Measurements from ENCODE around the gene C1QL4.

C1QL4 gene

DNA sequence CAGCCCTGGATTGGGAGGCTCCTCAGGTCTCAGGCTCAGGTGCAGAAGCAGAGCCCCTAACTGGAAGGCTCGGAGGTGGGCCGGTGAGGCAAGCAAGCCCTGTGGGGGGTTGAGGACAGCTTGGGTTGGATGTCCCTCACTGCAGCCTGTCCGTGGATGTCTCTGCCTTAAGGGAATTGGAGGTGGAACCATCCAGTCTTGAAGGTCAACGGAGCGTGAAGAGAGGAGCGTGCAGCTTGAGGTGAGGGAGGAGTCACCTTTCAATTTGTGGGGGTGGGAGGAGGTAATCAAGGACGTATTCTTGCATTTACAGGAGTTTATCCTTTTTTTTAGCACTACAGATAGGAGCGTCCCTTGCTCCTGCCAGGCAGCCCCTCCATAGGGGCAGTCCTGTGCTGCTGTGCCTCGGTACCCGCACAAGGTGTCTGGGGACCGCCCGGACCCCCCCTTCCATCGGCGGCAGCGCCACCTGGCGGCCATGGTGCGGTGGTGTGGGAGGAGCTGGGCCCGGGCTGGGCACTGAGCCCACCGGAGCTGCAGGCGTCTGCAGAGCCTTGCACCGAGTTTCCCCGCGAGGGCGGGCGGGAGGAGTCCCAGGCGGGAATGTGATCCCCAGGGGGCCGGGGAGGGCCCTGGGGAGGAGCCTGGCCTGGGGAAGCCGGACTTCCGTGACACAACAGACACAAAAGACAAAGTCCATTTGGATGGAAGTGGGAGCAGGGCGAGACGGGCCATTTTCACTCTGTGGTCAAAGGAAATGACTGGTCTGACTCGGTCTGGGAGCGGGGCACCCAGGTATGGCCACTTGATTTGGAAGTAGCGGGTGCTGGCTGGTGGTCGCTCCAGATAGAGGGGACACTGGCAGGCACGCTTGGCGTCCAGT, 10.6 kb upstream of the C1QL4 start:
- DNase-seq (ENCODE audit: low read depth): peak; percentile 65

DNA sequence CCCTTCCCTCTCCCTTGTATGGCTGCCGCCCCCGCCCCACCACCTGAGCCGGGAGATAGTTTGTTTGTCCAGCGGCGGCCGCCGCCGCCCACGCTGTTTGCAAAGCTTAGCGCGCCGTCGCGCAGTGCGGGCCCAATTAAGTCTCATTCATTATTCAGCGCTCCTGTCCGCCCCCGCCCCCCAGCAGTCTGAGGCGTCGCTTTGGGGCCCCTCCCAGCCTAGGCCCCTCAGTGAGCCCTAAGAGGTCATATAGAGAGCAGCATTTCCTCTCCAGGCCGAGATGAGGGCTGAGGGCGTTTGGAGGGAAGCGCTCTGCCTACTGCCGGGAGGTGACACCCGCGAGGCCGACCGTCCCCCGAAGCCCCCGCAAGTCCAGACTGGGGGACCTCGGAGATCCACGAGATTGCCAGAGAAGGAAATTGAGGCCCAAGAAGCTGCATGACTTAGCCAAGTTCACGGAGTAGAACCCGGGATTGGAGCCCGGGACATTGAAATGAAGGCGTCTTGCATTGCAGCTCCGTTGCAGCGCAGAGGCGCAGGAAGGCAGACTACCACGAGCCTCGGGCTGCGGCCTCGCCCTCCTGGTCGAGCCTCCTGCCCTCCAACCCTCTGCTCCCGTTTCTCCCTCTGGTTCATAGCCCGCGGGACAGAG, 9.8 kb upstream of the C1QL4 start, which contains the start of gene DNAJC22:
Gene DNAJC22 (plus strand): TSS at position 230 of the 652 bp plus-strand sequence. CDS start 1,985 bp downstream, outside the sequence.
- no peak for DNase-seq (ENCODE audit: low read depth)

DNA sequence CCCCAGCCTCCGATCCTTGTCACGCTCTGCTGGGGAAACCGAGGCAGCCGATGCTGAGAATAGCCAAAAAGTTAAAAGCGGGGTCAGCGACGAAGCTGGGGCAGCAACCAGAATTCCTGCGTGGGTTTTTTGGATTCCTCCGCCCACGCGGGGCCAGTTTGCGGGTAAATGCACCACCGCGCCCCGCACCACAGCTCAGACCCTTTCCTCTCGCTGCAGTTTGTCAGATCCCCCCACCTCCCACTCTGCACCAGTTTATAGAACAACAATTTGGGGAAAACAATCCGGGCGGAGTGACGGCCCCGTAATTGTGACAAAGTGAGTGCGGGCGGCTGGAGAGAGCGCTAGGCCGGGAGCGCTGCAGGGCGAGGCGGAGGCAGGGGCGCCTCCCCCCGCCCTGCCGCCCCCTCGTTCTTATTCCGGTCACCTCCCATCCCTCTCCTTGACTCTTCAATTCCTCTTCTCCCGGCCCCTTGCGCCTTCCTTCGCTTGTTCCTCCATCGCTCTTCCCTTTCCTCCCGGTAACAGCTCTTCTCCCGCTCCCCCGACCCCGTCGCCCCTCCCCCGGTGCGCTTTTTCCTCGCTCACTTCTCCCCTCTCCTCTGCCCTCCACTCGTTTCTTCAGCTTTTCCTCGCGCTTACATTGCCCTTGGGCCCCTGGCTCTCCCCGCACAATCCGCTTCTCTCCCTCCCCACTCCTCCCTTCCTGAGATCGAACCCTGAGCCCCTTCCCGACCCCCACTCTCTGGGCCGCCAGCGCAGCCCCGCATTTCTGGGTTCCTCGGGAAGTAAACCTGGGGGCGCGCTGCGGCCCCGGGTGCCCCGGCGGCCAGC, 9.1 kb upstream of the C1QL4 start:
- DNase-seq (ENCODE audit: low read depth): no peak

DNA sequence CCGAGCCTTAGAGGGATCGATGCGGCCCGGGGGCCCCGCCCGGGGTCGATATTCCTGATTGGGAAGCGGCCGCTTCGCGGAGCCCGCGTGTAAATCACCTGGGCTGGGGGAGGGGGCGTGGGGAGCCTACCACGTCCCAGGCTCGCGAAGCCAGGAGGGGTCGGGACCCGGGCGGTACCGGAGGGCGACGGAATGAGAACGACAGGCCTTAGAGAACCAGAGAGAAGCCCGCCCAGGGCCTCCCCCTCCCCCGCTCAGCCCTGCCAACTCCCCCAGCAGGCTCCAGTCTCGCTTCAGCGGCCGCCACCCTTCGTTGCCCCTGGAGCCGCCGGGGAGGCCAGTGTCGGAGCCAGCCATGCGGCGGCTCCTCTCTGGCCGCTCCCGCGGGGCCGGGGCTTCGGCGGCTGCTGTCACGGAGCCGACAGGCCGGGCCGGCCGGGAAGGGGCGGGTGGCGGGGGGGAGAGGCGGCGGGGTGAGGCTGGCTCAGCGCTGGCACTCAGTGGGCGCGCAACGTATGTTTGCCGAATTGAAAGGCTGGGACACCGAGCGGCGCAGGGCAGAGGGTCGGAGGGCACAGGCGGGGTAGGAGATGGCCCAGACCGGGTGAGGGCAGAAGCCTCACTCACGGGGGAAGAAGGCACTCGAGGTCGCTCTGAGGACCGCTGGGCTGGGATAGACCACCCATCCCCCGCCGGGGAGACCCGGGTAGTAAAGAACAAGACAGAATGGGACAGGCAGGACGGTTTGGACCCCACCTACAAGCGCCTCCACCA, 8.2 kb upstream of the C1QL4 start:
- no peak for DNase-seq (ENCODE audit: low read depth)

DNA sequence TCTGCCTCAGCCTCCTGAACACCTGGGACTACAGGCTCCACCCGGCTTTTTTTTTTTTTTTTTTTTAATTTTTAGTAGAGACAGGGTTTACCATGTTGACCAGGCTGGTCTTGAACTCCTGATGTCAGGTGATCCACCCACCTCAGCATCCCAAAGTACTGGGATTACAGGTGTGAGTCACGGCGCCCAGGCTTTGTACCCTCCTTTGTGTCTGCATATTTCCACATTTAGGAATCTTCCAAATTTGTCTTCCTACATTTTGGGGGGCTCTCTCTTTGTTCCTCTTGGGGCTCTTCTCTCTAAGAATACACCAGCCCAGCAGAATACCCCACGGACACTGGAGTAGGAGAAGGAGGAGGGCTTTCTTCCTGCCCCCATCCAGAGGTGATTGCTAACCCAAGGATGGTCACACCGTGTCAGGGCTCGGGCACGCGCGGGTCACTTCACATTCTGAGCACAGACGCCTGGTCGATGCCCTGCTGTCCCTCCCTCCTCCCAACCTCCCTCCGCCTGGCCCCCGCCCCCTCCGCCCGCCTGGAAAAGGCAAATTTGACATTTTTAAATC, 7.6 kb upstream of the C1QL4 start:
- no peak for DNase-seq (ENCODE audit: low read depth)

DNA sequence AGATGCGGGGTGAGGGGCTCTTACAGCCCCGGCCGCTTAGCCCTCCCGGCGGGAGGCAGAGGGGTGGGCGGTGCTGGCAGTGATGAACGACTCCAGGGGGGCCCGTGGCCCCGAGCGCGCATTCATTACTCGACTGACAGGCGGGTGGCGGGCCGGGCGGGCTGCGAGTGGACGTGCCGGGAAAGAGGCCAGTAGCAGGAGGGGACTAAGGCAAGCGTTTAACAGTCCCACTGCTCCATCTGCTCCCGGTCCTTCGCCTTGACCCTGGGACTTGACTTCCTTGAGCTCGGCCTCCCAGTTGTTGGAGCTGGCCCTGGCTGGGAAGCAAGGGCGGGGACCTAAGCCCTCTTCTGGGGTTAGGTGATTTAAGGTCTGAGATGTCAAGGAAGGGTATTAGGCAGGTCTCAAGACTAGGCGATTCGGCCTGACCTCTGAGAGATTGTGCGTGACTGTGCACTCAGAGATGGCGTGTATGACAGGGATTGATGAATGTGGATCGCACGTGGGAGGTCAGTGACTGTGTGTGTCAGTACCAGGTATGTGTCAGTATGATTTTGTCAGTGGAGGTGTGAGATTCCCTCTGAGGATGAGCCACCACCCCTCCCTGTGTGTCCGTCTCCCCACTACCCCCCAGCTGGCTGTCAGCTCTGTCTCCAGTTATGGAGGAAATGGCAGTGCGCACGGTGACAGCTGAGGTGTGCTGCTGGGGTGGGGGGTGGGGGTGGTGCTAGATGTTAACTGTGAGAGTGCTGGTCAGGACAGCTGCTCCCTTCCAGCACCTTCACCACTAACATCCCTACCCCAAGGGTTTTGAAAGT, 6.1 kb upstream of the C1QL4 start:
- no peak for DNase-seq (ENCODE audit: low read depth)

DNA sequence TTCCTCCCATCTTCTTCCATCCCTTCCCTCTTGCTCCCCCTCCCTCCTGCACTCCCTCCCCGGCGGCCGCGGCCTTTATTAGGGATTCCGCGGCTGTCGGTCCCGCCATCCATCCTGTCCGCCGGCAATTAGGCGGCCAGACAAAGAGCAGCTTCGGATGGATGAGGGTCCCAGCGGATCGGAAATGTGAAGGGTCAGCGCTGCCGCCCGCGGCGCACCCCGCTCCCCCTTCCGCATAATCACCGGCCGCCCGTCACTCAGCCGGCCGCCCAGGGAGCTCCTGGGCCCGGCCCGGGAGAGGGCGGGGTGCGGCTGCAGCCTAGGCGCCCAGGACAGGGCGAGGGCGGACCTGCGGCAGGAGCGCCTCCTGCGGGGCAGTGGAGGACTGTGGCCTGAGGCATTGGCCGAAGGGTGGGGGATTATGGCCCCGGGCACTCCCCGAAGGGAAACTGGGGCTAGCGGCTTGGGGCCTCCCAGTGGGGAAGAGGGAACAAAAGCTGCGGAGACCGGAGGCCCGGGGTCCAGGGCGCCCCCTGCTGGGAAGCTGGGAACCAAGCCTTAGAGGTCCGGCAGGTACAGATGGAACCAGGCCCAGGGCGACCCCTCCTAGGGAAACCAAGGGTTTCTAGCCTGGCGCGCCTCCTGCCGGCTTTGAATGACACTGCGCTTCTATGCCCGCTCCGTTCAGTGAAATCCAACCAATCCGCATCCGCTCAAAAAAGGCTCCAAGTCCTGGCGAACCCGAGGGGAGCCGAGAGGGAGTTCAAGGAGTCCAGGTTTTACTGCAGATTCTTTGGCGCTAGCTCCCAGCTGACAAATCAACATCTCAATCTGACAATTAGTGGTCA, 5.3 kb upstream of the C1QL4 start:
- peak; percentile 47 for DNase-seq (ENCODE audit: low read depth)

DNA sequence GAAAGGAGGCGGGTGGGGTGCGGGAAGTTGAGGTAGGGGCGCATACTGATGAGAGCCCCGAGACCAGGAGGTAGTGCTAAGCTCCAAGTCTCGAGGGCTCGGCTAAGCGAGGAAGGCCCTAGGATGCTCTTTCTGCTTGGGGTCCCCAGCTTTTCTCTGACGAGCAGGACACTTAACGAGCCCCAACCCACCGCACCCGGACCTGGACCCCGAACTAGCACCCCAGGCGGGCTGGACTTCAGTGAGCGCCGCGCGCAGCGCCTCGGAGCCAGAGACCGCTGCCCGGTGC, 4.7 kb upstream of the C1QL4 start:
- no peak for DNase-seq (ENCODE audit: low read depth)

DNA sequence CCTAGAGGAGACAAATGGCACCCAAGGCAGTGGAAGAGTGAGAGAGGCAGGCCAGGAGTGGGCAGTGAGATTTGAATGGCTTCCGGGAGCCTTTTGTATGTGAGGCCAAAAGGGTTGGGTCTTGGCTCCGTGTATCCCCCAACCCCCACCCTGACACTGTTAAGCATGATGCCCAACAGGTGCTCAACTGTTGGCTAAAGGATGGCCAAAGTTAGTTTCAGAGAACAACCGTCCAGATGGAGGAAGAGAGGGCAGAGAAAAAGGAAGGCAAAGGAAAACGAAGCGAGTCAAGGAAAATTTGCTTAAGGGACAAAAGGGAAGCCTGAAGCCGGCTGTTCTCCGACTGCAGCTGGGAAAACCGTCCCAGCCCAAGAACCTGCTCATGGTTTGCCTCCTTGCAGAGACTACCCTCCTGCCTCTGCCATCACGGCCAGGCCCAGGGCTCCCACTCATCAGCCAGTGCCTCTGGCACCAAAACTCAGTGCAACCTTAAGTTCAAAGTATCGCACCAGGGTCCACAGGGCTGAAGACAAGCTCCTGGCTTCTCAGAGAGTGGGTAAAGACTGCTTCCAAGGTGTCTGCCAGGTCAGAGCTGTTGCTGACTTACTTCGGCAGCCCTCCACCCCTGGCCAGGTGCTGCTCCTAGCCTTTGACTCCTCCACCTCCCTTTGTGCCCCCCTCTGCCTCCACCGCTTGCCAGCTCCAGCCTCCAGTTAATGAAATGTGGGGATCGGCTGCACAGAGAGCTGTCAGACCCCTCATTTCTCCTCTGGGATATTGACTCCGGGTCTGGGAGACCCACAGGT, 4.2 kb upstream of the C1QL4 start:
- no peak for DNase-seq (ENCODE audit: low read depth)

DNA sequence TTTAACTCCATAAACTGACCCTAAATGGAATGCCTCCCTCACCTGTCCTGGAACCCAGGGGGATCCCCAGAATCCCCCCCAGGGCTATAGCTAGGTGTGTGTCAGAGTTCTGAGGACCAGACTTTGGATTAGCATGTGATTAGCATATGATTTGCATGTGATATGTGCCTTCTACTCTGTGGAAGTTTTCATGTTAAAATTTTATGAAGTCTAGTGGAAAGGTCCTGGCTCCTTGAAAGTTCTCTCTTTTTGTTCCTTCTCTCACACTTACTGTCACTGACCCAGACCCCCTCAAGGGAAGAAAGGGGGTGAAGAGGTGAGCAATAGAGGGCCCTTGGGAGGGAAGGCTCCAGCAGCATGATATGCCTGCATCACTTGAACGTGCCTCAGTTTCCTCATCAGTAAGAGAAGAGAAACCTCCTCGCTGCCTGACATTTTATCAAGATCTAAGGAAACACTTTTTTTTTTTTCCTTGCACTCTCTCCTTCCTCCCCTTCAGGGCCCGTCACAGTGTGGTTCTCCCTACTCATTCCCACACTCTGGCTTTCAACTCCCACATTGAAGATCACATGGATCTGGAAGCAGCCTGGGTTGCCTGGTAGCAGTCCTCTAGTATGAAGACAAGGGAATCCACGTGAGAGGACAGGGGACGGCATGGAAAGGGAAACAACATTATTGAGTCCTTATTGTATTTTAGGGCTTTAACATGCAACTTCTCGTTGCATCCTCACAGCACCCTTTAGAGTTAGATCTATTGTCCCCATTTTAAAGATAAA, 3.3 kb upstream of the C1QL4 start:
- DNase-seq (ENCODE audit: low read depth): no peak

DNA sequence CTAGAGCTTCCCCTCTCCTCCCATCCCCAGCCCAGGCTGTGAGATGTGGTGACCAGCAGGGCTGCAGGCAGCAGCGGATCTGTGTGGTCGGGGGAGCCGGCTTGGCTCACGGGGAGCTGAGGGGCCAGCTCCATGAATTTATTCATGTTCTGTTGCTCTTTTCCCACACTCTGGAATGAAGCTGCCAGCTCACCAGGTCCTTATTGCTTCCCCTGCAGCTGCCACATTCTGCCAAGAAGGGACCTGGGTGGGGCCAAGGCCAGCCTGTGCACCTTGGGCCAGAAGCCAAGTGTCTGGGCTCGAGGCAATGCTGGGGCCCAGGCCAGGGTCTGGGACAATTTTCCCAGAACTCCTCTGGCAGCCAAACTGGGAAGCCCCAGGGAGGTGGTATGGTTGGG, 2.5 kb upstream of the C1QL4 start:
- DNase-seq (ENCODE audit: low read depth): no peak

DNA sequence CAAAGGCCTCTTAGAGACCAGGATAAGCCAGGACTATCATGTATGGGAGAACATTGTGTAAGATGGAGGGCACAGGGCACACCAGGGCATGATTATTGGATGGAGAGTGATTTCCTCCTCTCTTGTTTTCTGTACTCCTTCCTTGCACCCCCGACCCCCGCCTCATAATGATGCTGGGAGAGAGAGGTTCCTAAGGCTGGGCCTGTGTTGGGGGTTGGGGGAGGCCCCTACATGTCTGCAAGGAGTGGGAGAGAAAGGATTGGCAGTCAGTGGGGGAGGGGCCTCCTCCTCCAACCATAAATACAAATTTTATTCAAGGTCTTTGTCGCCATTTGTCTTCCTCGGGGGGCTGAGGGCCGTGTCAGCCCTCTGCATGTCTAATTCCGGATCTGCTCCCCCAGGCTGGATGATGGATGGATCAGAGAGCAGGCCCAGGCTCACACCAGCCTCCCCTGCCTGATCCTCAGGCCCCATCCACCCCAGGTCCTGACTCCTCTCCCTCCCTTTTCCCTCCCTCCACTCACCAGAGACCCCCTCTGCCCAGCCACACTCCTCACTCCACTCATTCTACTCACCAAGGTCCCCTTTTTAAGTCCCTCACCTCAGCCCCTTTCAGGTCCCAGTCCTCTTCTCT, 2.0 kb upstream of the C1QL4 start:
- DNase-seq (ENCODE audit: low read depth): no peak

DNA sequence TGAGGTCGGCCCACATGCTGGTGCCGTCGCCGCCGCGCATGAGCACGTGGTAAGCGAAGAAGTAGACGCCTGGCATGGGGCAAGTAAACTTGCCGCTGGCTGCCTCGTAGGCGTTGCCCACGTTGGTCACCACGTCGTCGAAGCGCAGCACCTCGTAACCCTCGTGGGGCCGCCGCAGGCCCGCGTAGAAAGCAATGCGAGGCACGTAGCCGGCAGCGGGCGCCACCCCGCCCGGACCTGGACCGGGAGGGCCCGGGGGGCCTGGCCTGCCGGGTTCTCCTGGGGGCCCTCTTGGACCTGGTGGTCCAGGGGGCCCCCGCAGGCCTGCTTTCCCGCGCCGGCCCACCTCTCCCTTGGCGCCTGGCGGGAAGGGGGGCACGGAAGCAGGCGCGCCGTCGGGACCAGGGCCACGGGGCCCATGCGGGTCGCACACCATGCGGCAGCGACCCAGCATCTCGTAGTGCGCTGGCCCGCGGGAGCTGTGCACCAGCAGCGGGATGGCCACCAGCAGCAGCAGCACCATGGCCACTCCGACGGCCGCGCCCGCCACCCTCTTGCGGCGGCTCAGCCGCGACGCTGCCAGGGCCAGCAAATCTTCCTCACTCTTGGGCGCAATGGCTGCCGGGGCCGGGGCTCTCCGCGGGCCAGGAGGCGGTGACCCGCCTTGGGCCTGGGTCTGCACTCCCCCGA, 888 bp downstream of the C1QL4 start:
- no peak for DNase-seq (ENCODE audit: low read depth)

DNA sequence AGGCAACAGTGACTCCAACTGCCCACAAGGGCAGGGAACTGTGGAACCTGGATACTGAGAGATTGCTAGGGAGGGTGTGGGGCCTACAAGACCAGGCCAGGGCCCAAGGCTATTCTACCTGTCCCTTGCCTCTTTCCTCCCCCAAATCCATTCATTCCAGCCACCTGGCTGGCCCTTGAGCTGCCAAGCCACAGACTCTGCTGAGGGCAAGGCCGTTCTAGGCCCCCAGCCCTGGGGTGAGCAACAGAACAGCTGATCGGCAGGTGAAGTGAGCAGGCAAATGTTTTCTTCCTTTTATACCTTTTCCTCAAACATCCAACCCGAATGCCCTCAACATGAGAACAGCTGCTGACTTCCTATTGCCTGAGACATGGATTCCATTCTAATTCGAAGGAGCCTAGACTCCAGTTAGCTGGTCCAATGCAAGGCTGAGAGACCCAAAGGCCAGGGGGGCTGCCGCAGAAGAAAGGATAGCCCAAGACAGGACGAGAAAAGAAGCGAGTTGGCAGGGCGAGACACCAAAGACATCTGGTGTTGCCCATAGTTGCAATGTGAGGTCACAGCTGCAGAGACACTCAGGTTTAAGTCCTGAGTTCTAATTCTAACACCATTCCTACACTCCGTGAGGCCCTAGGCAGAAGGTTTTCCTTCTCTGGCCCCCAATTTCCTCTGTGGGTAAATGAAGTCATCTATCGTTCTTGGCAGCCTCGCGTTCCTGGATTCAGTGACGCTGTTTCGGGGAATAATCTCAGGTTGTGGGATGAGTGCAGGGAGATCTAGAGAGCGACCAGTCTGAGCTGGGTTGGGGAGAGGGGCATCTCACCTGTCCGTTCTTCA, 1.7 kb downstream of the C1QL4 start:
- no peak for DNase-seq (ENCODE audit: low read depth)

DNA sequence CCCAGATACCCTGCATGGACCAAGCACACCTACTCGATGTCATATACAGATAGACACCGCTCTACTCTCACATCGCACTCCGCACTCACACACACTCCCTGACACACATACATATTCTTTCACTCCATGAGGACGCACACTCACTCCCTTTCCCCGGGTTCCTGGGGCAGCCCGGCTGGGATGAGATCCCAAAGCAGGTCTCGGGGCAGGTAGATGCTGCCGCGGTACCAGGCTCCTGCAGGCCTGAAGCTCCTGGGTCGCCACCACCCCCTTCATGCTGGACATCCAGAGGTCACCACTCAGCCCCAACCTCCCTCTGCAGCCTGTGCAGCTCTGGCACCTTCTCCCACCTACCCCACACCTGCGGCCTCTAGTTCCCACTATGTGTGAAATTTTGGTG, 2.3 kb downstream of the C1QL4 start:
- no peak for DNase-seq (ENCODE audit: low read depth)

DNA sequence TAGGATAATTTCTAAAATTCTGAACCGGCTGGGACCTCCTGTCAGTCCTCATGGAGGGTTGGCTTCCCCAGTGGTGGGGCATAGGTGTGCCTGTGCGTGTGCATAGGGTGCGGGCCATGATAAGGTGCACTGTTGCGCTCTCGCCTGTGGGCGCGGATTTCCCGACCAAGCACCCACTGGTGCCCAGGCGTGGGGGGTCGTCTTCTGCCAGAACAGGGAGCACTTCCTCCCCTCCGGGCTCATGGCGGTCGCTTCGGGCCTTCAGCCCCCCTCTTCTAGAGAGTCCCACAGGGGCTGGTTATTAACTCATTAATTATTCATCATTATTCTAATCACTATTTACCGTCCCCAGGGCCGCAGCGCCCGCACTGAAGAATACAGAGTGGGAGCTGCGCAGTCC, 2.8 kb downstream of the C1QL4 start:
- no peak for DNase-seq (ENCODE audit: low read depth)
